CD14-positive monocyte (primary cell): ENCODE measurements around the gene OR2Y1. TPM values are rescaled to one million over a fixed set of nuclear protein-coding genes. Genes with fewer than 3 reads are reported as not detected.

Experiments
- DNase-seq, 3 donors: peaks; one replicate each; pipeline ENCODE4 v3.0.0-alpha.2; 2011 to 2022
- H2AFZ ChIP-seq: 2 replicates; pipeline ENCODE4 v1.6.0; 2012; ENCODE audit warnings: mild to moderate bottlenecking, low read depth, low read length, inconsistent platforms; ENCODE audit not compliant: insufficient read depth, poor library complexity, severe bottlenecking
- H3K27ac ChIP-seq, 2 donors: 1 replicate in 1 of 2; 2 replicates in 1 of 2; pipeline ENCODE4 v1.5.1; 2012 to 2013; ENCODE audit warnings: low read length in 2 of 2, control low read depth in 1 of 2, inconsistent platforms in 1 of 2, low read depth in 1 of 2, mild to moderate bottlenecking in 1 of 2
- H3K27me3 ChIP-seq, 2 donors: one replicate each; pipeline versions ENCODE4 v1.6.0 to v1.6.1; 2011 to 2013; ENCODE audit warnings: low read length in 2 of 2; ENCODE audit not compliant: control insufficient read depth in 2 of 2, insufficient read depth in 2 of 2
- H3K36me3 ChIP-seq, 2 donors: replicated peaks in 1 of 2; 1 replicate in 1 of 2; 2 replicates in 1 of 2; pipeline versions ENCODE4 v1.5.1 to v1.6.1; 2012 to 2013; ENCODE audit warnings: low read length in 2 of 2, control low read depth in 1 of 2, inconsistent platforms in 1 of 2, mild to moderate bottlenecking in 1 of 2; ENCODE audit not compliant: insufficient read depth in 2 of 2, control insufficient read depth in 1 of 2
- H3K4me1 ChIP-seq, 2 donors: 1 replicate in 1 of 2; 2 replicates in 1 of 2; pipeline versions ENCODE4 v1.5.1 to v1.6.1; 2012 to 2013; ENCODE audit warnings: low read length in 2 of 2, control low read depth in 1 of 2, inconsistent platforms in 1 of 2, mild to moderate bottlenecking in 1 of 2, moderate library complexity in 1 of 2; ENCODE audit not compliant: insufficient read depth in 2 of 2, control insufficient read depth in 1 of 2
- H3K4me2 ChIP-seq: replicated peaks from 2 replicates; pipeline ENCODE3; 2012; ENCODE audit warnings: low read length, moderate library complexity, mild to moderate bottlenecking; ENCODE audit not compliant: poor library complexity, severe bottlenecking; ENCODE audit errors: extremely low read depth
- H3K4me3 ChIP-seq, 3 experiments: fragments of 200-600 bp in 1 of 3; sonication (generic) in 1 of 3; replicated peaks in 1 of 3; 1 replicate in 2 of 3; 2 replicates in 1 of 3; pipeline ENCODE4 v1.5.1; 2011 to 2013; ENCODE audit warnings: low read length in 3 of 3, mild to moderate bottlenecking in 3 of 3, control low read depth in 2 of 3, low read depth in 2 of 3, inconsistent platforms in 1 of 3, moderate library complexity in 1 of 3
- H3K79me2 ChIP-seq: 2 replicates; pipeline ENCODE4 v1.6.0; 2012; ENCODE audit warnings: mild to moderate bottlenecking, control low read depth, inconsistent platforms, low read length, moderate library complexity; ENCODE audit not compliant: insufficient read depth
- H3K9ac ChIP-seq: 2 replicates; pipeline ENCODE4 v1.6.0; 2017; ENCODE audit warnings: low read length, mild to moderate bottlenecking; ENCODE audit not compliant: insufficient read depth, poor library complexity, severe bottlenecking
- H3K9me3 ChIP-seq, 2 donors: replicated peaks in 1 of 2; 1 replicate in 1 of 2; 2 replicates in 1 of 2; pipeline versions ENCODE4 v1.5.1 to v1.6.1; 2012 to 2013; ENCODE audit warnings: low read length in 2 of 2, control low read depth in 1 of 2; ENCODE audit not compliant: control insufficient read depth in 1 of 2, insufficient read depth in 1 of 2
- H4K20me1 ChIP-seq: 2 replicates; pipeline ENCODE4 v1.6.0; 2012; ENCODE audit warnings: mild to moderate bottlenecking, low read length, control low read depth, moderate library complexity; ENCODE audit not compliant: insufficient read depth
- H3K27ac Mint-ChIP-seq, 7 donors: one replicate each; pipeline ENCODE4 v1.8.0; 2020; ENCODE audit warnings: mild to moderate bottlenecking in 7 of 7, mixed read lengths in 7 of 7, moderate library complexity in 6 of 7, inconsistent platforms in 2 of 7
- H3K27me3 Mint-ChIP-seq, 3 donors: one replicate each; pipeline ENCODE4 v1.8.0; 2021 to 2022; ENCODE audit warnings: low read depth in 3 of 3, mild to moderate bottlenecking in 3 of 3, mixed read lengths in 3 of 3, moderate library complexity in 3 of 3, inconsistent platforms in 1 of 3
- H3K36me3 Mint-ChIP-seq, 2 donors: one replicate each; pipeline ENCODE4 v1.8.0; 2020; ENCODE audit warnings: mixed read lengths in 2 of 2, inconsistent platforms in 1 of 2, mild to moderate bottlenecking in 1 of 2
- H3K4me1 Mint-ChIP-seq: one replicate; pipeline ENCODE4 v1.8.0; 2020; ENCODE audit warnings: mild to moderate bottlenecking, mixed read lengths
- H3K4me3 Mint-ChIP-seq, 2 donors: one replicate each; pipeline ENCODE4 v1.8.0; 2020; ENCODE audit warnings: mild to moderate bottlenecking in 2 of 2, mixed read lengths in 2 of 2, moderate library complexity in 1 of 2
- H3K9me3 Mint-ChIP-seq, 7 donors: one replicate each; pipeline ENCODE4 v1.8.0; 2020 to 2022; ENCODE audit warnings: mixed read lengths in 7 of 7, mild to moderate bottlenecking in 6 of 7, moderate library complexity in 6 of 7, inconsistent platforms in 2 of 7
- WGBS: methylation state at CpG from one replicate; pipeline ENCODE4 v1.1.5; 2013; ENCODE audit warnings: missing lambda C conversion rate; ENCODE audit not compliant: insufficient coverage; 5-methylcytosine and 5-hydroxymethylcytosine counted together
- intact Hi-C, 2 donors: fragments of 100-400 bp; cut with micrococcal nuclease; formaldehyde crosslinking; loops; one replicate each; pipeline versions ENCODE4 v1.15.0 to v1.15.1; 2023
- polyA plus RNA-seq, 3 donors: library from polyadenylated mRNA; depleted of rRNA in 1 of 3; unstranded in 2 of 3; stranded (reverse) in 1 of 3; fragments of 300-500 nt in 2 of 3; fragments of >200 nt in 1 of 3; fragmentation: Illumina TruSeq in 2 of 3; gene quantifications; 1 replicate in 2 of 3; 2 replicates in 1 of 3; pipeline ENCODE4 v1.2.3, GENCODE V29; 2012 to 2021
- TF ChIP-seq, protein P1 (sequence below): fragments of 200-600 bp; IDR thresholded peaks from one replicate; pipeline ENCODE4 v1.8.0; 2022; ENCODE audit warnings: antibody characterized with exemption, mild to moderate bottlenecking

The OR2Y1 gene
- polyA plus RNA-seq, 3 donors: not detected

DNA sequence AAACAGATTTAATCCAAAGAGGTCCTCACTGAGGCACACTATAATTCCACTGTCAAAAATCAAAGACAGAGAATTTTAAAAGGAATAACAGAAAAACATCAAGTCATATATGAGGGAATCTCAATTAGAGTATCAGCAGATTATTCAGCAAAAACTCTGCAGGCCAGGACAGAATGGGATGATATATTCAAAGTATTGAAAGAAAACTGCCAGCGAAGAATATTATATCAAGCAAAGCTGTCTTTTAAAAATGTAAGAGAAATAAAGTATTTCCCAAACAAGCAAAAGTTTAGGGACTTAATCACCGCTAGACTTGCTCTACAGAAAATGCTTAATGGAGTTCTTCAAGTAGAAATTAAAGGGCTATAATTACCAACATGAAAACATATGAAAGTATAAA, 15.7 kb upstream of the OR2Y1 start:
- TF ChIP-seq, protein P1, sequence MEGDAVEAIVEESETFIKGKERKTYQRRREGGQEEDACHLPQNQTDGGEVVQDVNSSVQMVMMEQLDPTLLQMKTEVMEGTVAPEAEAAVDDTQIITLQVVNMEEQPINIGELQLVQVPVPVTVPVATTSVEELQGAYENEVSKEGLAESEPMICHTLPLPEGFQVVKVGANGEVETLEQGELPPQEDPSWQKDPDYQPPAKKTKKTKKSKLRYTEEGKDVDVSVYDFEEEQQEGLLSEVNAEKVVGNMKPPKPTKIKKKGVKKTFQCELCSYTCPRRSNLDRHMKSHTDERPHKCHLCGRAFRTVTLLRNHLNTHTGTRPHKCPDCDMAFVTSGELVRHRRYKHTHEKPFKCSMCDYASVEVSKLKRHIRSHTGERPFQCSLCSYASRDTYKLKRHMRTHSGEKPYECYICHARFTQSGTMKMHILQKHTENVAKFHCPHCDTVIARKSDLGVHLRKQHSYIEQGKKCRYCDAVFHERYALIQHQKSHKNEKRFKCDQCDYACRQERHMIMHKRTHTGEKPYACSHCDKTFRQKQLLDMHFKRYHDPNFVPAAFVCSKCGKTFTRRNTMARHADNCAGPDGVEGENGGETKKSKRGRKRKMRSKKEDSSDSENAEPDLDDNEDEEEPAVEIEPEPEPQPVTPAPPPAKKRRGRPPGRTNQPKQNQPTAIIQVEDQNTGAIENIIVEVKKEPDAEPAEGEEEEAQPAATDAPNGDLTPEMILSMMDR: no peak
- Histone ChIP-seq H3K4me2 (no peak overlapping the region), H3K4me1 (no peaks in the 10 kb centered on the region), H3K27ac (no peak overlapping the region), H4K20me1 (no peaks in the 10 kb centered on the region), H3K9me3 (peaks cover 14 to 29% of the 10 kb centered on the region in 2 donors), H2AFZ (no peak overlapping the region), H3K27me3 (no peaks in the 10 kb centered on the region), H3K79me2 (no peaks in the 10 kb centered on the region), H3K36me3 (no peaks in the 10 kb centered on the region), H3K4me3 (no peak overlapping the region), H3K9ac (no peak overlapping the region)
- DNase-seq: no peak
- Mint-ChIP-seq H3K36me3 (no peaks in the 10 kb centered on the region), H3K9me3 (peaks cover 8 to 43% (median 32%) of the 10 kb centered on the region in 7 donors), H3K27me3 (peaks cover 3 to 6% (median 4%) of the 10 kb centered on the region in 3 donors), H3K4me1 (no peaks in the 10 kb centered on the region), H3K27ac (no peak overlapping the region), H3K4me3 (no peak overlapping the region)
- intact Hi-C loops: no loop called here
- no CpG with 5 or more reads among the region's 2 CpGs for WGBS

DNA sequence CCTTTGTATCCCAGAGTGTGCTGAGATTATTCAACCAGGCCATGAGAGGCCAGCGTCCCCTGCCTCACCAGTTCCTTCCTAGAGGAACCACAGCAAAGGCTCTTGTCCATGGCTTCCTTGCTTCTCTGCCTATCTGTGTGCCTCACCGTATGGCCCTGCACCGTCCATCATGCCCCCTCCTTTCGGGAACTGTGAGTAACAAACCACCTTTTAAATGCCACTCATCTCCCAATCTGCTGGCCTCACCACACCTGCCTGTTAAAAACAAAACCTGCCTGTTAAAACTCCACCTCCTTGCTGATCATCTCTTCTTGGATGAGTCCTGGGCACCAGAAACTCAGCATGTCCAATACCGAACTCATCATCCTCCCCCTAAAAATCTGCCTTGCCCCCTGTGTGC, 4.4 kb upstream of the OR2Y1 start:
- no peak overlapping the region for H3K27ac ChIP-seq
- TF ChIP-seq, protein P1: no peak

More for the DNA sequence above, 4.4 kb upstream of the OR2Y1 start:
- Mint-ChIP-seq H3K36me3 (no peaks in the 10 kb centered on the region), H3K27ac (no peak overlapping the region), H3K4me1 (no peaks in the 10 kb centered on the region), H3K27me3 (peaks cover 2 to 8% (median 4%) of the 10 kb centered on the region in 3 donors), H3K9me3 (peaks cover 0 to 3% (median 0%) of the 10 kb centered on the region in 7 donors), H3K4me3 (no peak overlapping the region)
- Histone ChIP-seq H3K27me3 (no peaks in the 10 kb centered on the region), H3K9me3 (peaks cover 0 to 3% of the 10 kb centered on the region in 2 donors), H2AFZ (no peak overlapping the region), H3K79me2 (no peaks in the 10 kb centered on the region), H4K20me1 (no peaks in the 10 kb centered on the region), H3K36me3 (no peaks in the 10 kb centered on the region), H3K4me1 (no peaks in the 10 kb centered on the region), H3K9ac (no peak overlapping the region), H3K4me2 (no peak overlapping the region), H3K4me3 (no peak overlapping the region)
- WGBS: 62% methylated on average over 5 of the region's 5 CpGs
- intact Hi-C loops: no loop called here
- DNase-seq: no peak
